Caki2 (cell line): ENCODE data around the gene HGD. TPM values are rescaled to one million over a fixed set of nuclear protein-coding genes. Genes with fewer than 3 reads are reported as not detected.
A peak's percentile ranks its signal among the peaks of the same experiment; 100 is the strongest.
"Not testable (repeated sequence)": the region's sequence is repeated elsewhere in the genome, so short reads cannot be mapped to it uniquely, and the experiment has no call there.

Experiments used
- DNase-seq: peaks from one replicate; pipeline ENCODE4 v3.0.0-alpha.2; 2015; ENCODE audit warnings: low read depth
- in situ Hi-C: cut with HindIII; loops from 2 replicates; pipeline ENCODE4 v1.10.0; 2016; ENCODE audit warnings: low sequenced_read_pairs, low pct_unique_long_range_greater_than_20kb, mixed read lengths
- total RNA-seq: library from RNA; depleted of rRNA; stranded (reverse); fragments of >200 nt; shearing (Covaris generic); gene quantifications from 2 replicates; pipeline ENCODE4 v1.2.3, GENCODE V29; 2014; ENCODE audit warnings: low replicate concordance

Gene HGD
- total RNA-seq, 1 experiment from 2014 or later: 73.3 TPM

DNA sequence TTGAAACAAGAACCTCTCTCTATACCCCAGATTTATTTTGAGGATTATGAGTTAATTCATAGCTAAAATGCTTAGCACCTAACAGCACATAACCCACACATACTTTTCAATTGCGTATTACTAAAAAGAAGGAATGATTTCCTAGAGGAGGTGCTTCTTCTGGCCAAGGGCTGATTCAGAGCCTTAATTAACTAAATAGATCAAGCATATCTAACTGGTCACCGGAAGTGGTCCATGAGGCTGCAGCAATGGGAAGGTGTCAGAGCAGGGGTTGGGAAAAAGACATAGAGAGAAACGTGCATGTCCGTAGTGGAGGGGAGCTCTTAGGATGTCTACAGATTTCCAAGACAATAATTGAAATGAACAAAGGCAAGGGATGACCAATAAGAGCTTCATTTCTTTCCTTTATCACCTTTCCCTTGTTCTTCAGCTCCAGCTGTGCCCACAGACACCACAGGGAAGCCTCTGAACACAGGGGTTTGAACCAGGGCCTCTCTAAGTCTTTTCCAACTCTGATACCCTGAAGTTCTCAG lies 467 bp downstream of the HGD start:
- DNase-seq: peak; percentile 55
- in situ Hi-C loops: no loop called here

DNA sequence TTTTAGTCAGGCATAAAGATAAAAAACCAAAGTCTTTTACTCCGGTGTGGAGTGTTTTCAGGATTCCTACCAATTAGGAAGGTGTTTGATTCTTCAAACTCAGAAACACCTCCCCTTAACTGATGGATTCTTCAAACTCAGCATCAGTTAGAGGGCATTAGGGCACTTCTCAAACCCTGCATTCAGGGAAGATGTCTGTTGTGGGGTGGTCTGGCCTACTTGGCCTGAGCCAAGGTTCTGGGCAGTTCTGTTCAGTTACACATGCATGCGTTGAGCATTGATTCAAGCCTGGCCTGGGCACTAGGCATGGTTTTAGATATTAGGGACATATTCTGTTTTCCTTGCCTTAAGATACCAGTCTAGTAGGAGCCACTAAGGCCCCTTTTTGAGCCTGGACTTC lies 1.0 kb downstream of the HGD start:
- peak; percentile 8 for DNase-seq
- in situ Hi-C loops: no loop called here

DNA sequence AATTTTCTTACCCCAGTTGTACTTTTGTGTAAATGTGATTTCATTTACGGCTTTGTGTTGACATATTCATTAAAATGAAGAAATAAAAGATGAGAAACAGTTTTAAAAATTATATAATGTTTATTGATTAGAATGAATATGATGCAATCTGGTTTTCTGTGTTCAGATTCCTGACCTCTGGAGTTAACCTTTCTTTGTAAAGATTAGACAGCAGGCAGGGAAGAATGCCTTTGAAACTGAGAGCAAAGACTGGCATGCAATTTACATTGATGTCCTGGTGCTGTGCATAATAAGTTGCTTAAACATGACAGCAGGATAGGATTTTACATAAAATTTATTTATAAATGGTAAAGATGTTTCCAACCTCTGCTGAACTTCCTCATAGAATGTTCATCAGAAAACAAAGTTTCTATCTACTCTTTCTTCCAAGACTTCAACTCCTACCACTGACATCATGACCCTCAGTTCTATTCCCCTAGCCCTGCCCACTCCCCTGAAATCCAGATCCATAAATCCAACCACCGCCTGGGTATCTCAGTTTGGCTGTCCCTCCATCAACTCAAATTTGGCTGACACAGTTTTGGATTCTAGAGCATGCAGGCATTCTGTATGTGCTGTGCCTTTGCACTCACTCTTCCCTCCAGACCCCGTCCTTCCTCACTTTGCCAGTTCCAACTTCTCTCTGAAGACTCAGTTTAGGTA lies 1.7 kb downstream of the HGD start:
- DNase-seq: no peak
- in situ Hi-C loops: no loop called here

DNA sequence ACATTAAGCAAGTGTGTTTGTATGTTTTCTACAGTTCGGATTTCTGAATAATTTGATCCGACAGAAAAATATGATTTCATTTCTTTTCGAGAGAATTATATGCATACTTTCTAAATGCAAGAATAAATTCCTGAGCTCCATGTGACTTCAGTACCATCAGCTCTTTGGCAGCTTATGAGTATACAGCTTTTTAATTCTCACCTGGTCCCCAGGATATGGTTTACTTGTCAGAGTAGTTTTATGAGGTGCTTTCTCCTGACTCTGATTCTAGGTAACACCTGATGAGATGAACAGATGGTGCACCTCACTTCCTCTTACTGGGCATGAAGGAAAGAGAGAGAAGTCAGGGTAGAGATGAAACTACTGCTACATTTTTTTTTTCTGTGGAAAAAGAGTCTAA lies 3.1 kb downstream of the HGD start:
- in situ Hi-C loops: no loop called here
- DNase-seq: no peak

DNA sequence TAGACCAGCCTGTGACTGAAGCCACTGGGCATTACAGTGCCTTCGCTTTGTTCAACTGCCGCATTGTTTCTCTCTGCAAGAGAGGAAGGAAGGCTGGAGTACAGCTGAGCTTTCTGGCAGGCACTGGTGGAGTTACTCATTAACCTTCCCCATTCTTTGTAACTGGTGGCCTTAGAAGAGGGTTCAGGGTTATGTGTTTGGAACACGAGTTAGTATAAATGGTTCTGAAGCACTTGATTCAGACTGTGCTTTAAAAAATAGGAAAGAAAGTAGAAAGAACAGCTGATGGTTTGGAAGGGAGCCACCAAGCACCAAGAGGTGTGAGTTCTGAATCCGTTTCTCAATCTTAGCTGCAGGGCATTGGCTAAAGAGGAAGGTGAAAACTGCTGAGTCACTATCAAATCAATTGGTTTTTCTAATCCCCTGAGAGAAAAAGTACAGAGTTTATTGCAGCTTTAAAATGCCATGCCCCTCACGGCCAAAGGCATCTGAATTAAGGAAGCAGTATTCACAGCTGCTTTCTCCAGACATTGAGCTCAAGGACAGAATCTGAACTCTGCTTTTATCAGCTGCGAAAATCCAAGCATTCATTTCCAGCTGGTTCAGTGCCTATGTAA lies 3.6 kb downstream of the HGD start:
- peak; percentile 93 for DNase-seq
- in situ Hi-C loops: no loop called here

GRCh38 chr3:120677193-120677592 lies 4.8 kb downstream of the HGD start:
- DNase-seq, in situ Hi-C loops: not testable (repeated sequence)

DNA sequence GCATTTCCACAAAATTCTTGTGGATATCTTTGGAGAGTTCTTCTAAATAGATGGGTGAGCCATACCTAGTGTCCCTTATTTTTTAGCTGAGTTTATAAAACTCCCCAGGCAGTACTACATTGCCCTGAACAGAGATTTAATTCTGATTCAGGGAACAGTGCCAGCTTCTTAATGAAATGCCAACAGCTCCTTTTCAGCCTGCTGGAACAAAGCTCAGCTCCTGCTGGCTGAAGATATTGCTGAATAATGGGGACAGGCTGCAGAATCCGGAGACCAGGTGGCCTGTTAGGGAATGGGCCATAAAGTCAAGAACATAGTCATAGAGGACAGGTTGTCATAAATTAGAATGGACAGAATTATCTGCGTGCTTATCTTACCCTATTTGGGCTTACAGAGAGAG lies 8.9 kb downstream of the HGD start:
- in situ Hi-C loops: no loop called here

DNA sequence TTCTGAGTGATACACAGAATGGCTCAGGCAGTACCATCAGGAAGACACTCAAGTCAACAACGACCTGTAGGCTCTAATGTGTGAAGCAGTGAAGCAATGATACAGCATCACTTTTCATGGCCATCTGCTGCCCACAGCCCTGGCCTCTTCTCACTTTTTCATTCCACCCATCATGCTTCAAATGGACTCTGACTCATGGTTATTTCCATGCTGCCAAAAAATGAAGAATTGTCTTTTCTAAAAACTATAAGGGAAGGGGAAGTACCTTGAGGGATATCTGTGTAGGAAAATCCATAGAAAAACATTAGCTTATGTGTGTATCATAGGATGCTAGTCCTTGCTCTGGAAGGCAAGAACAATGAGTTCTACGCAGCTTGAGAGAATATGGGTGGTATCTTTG lies 11.5 kb downstream of the HGD start:
- no peak for DNase-seq
- in situ Hi-C loops: no loop called here

More for the DNA sequence above, 8.9 kb downstream of the HGD start:
- no peak for DNase-seq

GRCh38 chr3:120664926-120665325 lies 17.1 kb downstream of the HGD start:
- in situ Hi-C loops: no loop called here
- DNase-seq: no peak

DNA sequence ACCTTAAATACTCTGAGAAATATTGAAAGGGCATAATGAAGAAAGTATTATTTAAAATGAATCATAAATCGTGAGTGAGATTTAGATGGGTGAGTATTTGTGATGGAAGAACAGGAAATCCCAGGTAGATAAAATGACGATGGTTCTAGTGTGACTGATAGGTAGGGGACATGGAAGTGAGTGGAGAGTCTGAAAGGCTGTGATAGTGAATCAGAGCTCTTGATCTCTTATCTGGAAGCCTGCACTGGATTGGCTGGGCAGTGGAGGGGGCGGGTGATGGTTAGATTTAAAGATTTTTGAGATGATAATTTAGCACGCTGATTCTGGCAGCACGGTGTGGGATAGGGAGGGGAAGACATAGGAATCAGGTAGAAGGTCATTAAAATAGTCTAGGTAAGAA lies 20.1 kb downstream of the HGD start:
- in situ Hi-C loops: no loop called here
- DNase-seq: no peak

- DNase-seq: no peak
- in situ Hi-C loops: no loop called here
These were observed 20.7 kb downstream of the HGD start for GRCh38 chr3:120661106-120661905.

DNA sequence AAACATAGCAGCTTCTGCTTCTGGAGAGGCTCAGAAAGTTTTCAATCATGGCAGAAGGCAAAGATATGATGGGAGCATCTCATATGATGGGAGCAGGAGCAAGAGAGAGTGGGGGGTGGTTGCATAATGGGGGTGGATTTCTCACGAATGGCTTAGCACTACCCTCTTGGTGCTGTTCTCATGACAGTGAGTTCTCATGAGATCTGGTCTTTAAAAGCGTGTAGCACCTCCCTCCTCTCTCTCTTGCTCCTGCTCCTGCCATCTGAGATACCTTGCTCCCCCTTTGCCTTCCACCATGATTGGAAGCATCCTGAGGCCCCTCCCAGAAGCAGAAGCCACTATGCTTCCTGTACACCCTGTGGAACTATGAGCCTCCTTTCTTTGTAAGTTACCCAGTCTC lies 22.2 kb downstream of the HGD start:
- in situ Hi-C loops: no loop called here
- no peak for DNase-seq

DNA sequence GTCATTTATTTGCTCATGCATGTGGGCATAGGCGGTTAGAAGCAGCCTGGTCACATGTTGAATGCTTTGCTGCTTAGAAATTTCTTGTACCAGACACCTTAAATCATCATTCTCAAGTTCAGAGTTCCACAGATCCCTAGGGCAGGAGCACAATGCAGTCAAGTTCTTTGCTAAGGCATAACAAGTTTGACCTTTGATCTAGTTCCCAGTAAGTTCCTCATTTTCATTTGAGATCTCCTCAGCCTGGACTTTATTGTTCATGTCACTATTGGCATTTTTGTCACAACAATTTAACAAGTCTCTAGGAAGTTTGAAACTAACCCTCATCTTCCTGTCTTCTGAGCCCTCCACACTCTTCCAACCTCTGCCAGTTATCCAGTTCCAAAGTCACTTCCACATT lies 22.8 kb downstream of the HGD start:
- no peak for DNase-seq
- in situ Hi-C loops: no loop called here

- in situ Hi-C loops: no loop called here
- DNase-seq: no peak
These were observed 29.0 kb downstream of the HGD start for GRCh38 chr3:120652896-120653545.

GRCh38 chr3:120652281-120652680 lies 29.8 kb downstream of the HGD start:
- DNase-seq: no peak
- in situ Hi-C loops: no loop called here

- in situ Hi-C loops: no loop called here
These were observed 31.7 kb downstream of the HGD start for GRCh38 chr3:120650311-120650710.

GRCh38 chr3:120649830-120650233 lies 32.2 kb downstream of the HGD start:
- DNase-seq: no peak
- in situ Hi-C loops: no loop called here

More at GRCh38 chr3:120650311-120650710, 31.7 kb downstream of the HGD start:
- no peak for DNase-seq

DNA sequence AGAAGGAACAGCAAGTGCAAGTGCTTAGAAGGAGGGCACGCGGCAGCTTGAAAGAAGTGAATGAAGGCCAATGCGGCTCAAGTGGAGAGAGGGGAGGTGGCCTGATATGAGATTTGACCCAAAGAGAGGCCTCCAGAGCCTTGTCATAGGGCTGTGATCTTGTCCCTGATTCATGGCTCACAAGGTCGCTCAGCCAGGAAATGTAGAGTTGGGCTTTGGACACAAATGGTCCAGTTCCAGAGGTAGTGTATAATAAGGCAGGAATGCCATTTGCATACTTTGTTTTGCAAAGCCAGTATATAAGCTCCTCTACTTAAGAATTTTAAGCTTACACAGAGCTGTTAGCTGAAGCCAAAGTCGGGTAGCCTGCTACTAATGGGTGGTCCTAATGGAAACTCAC lies 33.7 kb downstream of the HGD start:
- in situ Hi-C loops: no loop called here
- no peak for DNase-seq
